ENCODE data around the gene LTB4R2. TPM values are rescaled to one million over a fixed set of nuclear protein-coding genes. Genes with fewer than 3 reads are reported as not detected.

LTB4R2 gene
- total RNA-seq, 1 donor from 2014 or later = 6.4 TPM

GRCh38 chr14:24282736-24283135 is 27.2 kb upstream of the LTB4R2 start:
- intact Hi-C loops (cut with DNase I) = no loop called here
- TF ChIP-seq CTCF (IDR thresholded peaks at IDR 0.05) = no peak
- Histone ChIP-seq H3K4me1 (peaks cover 9% of the 10 kb centered on the region), H3K27me3 (no peaks in the 10 kb centered on the region), H3K9me3 (no peaks in the 10 kb centered on the region), H3K27ac (no peak overlapping the region), H3K4me3 (no peak overlapping the region), H3K36me3 (no peaks in the 10 kb centered on the region)
- no peak for DNase-seq
- ATAC-seq = no peak

- Histone ChIP-seq H3K9me3 (no peaks in the 10 kb centered on the region), H3K27me3 (no peaks in the 10 kb centered on the region), H3K4me1 (peaks cover 9% of the 10 kb centered on the region), H3K27ac (no peak overlapping the region), H3K36me3 (no peaks in the 10 kb centered on the region), H3K4me3 (no peak overlapping the region)
- TF ChIP-seq CTCF (IDR thresholded peaks at IDR 0.05) = no peak
- ATAC-seq (no peak), DNase-seq (no peak)
- intact Hi-C loops (cut with DNase I) = no loop called here
Measured at GRCh38 chr14:24283796-24284460, 26.0 kb upstream of the LTB4R2 start.

- Histone ChIP-seq H3K27me3 (no peaks in the 10 kb centered on the region), H3K9me3 (no peaks in the 10 kb centered on the region), H3K27ac (no peak overlapping the region), H3K4me3 (no peak overlapping the region), H3K36me3 (peaks cover 5% of the 10 kb centered on the region), H3K4me1 (peaks cover 3% of the 10 kb centered on the region)
- intact Hi-C loops (cut with DNase I) = no loop called here
- no peak for TF ChIP-seq CTCF (IDR thresholded peaks at IDR 0.05)
- DNase-seq = no peak
- ATAC-seq = no peak
Measured at GRCh38 chr14:24284501-24285035, 25.4 kb upstream of the LTB4R2 start.

- H3K4me3 ChIP-seq = no peak overlapping the region
- H3K9me3 ChIP-seq = no peaks in the 10 kb centered on the region
- DNase-seq = no peak
- H3K36me3 ChIP-seq = peaks cover 13% of the 10 kb centered on the region
- intact Hi-C loops (cut with DNase I) = no loop called here
- H3K4me1 ChIP-seq = no peaks in the 10 kb centered on the region
- no peak for ATAC-seq
- no peaks in the 10 kb centered on the region for H3K27me3 ChIP-seq
- no peak overlapping the region for H3K27ac ChIP-seq
- TF ChIP-seq CTCF (IDR thresholded peaks at IDR 0.05) = no peak
Measured at GRCh38 chr14:24285351-24285750, 24.6 kb upstream of the LTB4R2 start.

- ATAC-seq (no peak), DNase-seq (no peak)
- no peaks in the 10 kb centered on the region for H3K27me3 ChIP-seq
- no peaks in the 10 kb centered on the region for H3K4me1 ChIP-seq
- TF ChIP-seq CTCF (IDR thresholded peaks at IDR 0.05) = no peak
- intact Hi-C loops (cut with DNase I) = no loop called here
- H3K36me3 ChIP-seq = peaks cover 29% of the 10 kb centered on the region
- no peaks in the 10 kb centered on the region for H3K9me3 ChIP-seq
- no peak overlapping the region for H3K4me3 ChIP-seq
- H3K27ac ChIP-seq = no peak overlapping the region
Measured at GRCh38 chr14:24286996-24287395, 22.9 kb upstream of the LTB4R2 start.

All from upper lobe of right lung (tissue), 1 donor.